ENCODE results near the gene ZFHX2. TPM values are rescaled to one million over a fixed set of nuclear protein-coding genes. Genes with fewer than 3 reads are reported as not detected.
"Not testable (repeated sequence)": the region's sequence is repeated elsewhere in the genome, so short reads cannot be mapped to it uniquely, and the experiment has no call there.

The ZFHX2 gene
- total and polyA plus RNA-seq, 2 of the 13 experiments (the other 11 are each of a cell fraction or from before 2014, with no cell fraction given) = 0.17 to 0.44 TPM

GRCh38 chr14:23583761-23584526 is 32.4 kb upstream of the ZFHX2 start (continued):
- peak; percentile 99; the same call in 1 of the 2 replicates for TF ChIP-seq SAFB2 (CRISPR knock-in tag; IDR thresholded peaks at IDR 0.05; ENCODE audit: borderline replicate concordance, low read depth)
- TF ChIP-seq TEF (CRISPR knock-in tag; IDR thresholded peaks at IDR 0.05) = peak; percentile 36; the same call in 1 of the 2 replicates
- peak; percentile 70; the same call in 1 of the 2 replicates for TF ChIP-seq BCL3 (CRISPR knock-in tag; IDR thresholded peaks at IDR 0.05)
- TF ChIP-seq ZIK1 (CRISPR knock-in tag; IDR thresholded peaks at IDR 0.05; ENCODE audit: borderline replicate concordance, low read depth) = peak; percentile 93
- peak; percentile 63; the same call in 1 of the 2 replicates for TF ChIP-seq TRIM24 (CRISPR knock-in tag; IDR thresholded peaks at IDR 0.05)
- peak; percentile 94; the same call in 1 of the 2 replicates for TF ChIP-seq ZNF550 (CRISPR knock-in tag; IDR thresholded peaks at IDR 0.05; ENCODE audit: borderline replicate concordance)
- TF ChIP-seq ZNF263 (CRISPR knock-in tag; IDR thresholded peaks at IDR 0.05) = peak; percentile 69; the same call in 1 of the 2 replicates
- TF ChIP-seq NONO (IDR thresholded peaks at IDR 0.05) = peak; percentile 56; the same call in 1 of the 2 replicates
- peak; percentile 95 for TF ChIP-seq NONO (CRISPR knock-in tag; conservative IDR thresholded peaks at IDR 0.05)
- peak; percentile 79; the same call in 1 of the 2 replicates for TF ChIP-seq ZNF235 (CRISPR knock-in tag; IDR thresholded peaks at IDR 0.05; ENCODE audit: borderline replicate concordance)
- TF ChIP-seq ZNF598 (CRISPR knock-in tag; IDR thresholded peaks at IDR 0.05; ENCODE audit: borderline replicate concordance) = peak; percentile 61; the same call in 1 of the 2 replicates
- peak; percentile 89 for TF ChIP-seq YEATS2 (CRISPR knock-in tag; IDR thresholded peaks at IDR 0.05; ENCODE audit: borderline replicate concordance)
- TF ChIP-seq ZNF552 (CRISPR knock-in tag; IDR thresholded peaks at IDR 0.05; ENCODE audit: borderline replicate concordance) = peak; percentile 94
- peak; percentile 25 for TF ChIP-seq CREB1 (IDR thresholded peaks at IDR 0.05)
- TF ChIP-seq CREB1 (CRISPR knock-in tag; IDR thresholded peaks at IDR 0.05) = not testable (repeated sequence)
- TF ChIP-seq ZNF160 (CRISPR knock-in tag; IDR thresholded peaks at IDR 0.05) = peak; percentile 89; the same call in 1 of the 2 replicates
- TF ChIP-seq ZNF816 (CRISPR knock-in tag; IDR thresholded peaks at IDR 0.05; ENCODE audit: borderline replicate concordance) = peak; percentile 95; the same call in 1 of the 2 replicates
- peak; percentile 99 for TF ChIP-seq SMYD3 (CRISPR knock-in tag; IDR thresholded peaks at IDR 0.05)
- peak; percentile 97 for TF ChIP-seq GATA4 (IDR thresholded peaks at IDR 0.05; ENCODE audit: borderline replicate concordance, low read depth)
- TF ChIP-seq PRMT3 (CRISPR knock-in tag; IDR thresholded peaks at IDR 0.05; ENCODE audit: borderline replicate concordance, low read depth) = peak; percentile 80
- TF ChIP-seq ZNF547 (CRISPR knock-in tag; IDR thresholded peaks at IDR 0.05) = peak; percentile 93
- peak; percentile 73; the same call in 1 of the 2 replicates for TF ChIP-seq NFIC (IDR thresholded peaks at IDR 0.05; ENCODE audit: low read length)
- peak; percentile 82; the same call in 1 of the 2 replicates for TF ChIP-seq ZNF878 (CRISPR knock-in tag; IDR thresholded peaks at IDR 0.05)
- peak; percentile 88 for TF ChIP-seq JUND (CRISPR knock-in tag; IDR thresholded peaks at IDR 0.05)
- peak; percentile 93 for TF ChIP-seq CC2D1A (CRISPR knock-in tag; IDR thresholded peaks at IDR 0.05)
- peak; percentile 92 for TF ChIP-seq HNRNPH1 (optimal IDR thresholded peaks at IDR 0.05; ENCODE audit: low read depth, low read length)
- TF ChIP-seq ZNF577 (CRISPR knock-in tag; IDR thresholded peaks at IDR 0.05; ENCODE audit: borderline replicate concordance, low read depth) = peak; percentile 75; the same call in 1 of the 2 replicates
- TF ChIP-seq ATF3 (CRISPR knock-in tag; IDR thresholded peaks at IDR 0.05) = peak; percentile 77
- TF ChIP-seq HOXA5 (CRISPR knock-in tag; IDR thresholded peaks at IDR 0.05) = peak; percentile 94

Data from HepG2 (cell line).